Hematopoietic multipotent progenitor cell treated with erythropoietin and hydrocortisone succinate and interleukin-3 and kit ligand, for 4 days (in vitro differentiated cells): Measurements from ENCODE around the gene CDCA4.
"Not testable (repeated sequence)": the region's sequence is repeated elsewhere in the genome, so short reads cannot be mapped to it uniquely, and the experiment has no call there.

Experiments
- DNase-seq: peaks from one replicate; pipeline ENCODE4 v3.0.0-alpha.2; 2015

Gene CDCA4

DNA sequence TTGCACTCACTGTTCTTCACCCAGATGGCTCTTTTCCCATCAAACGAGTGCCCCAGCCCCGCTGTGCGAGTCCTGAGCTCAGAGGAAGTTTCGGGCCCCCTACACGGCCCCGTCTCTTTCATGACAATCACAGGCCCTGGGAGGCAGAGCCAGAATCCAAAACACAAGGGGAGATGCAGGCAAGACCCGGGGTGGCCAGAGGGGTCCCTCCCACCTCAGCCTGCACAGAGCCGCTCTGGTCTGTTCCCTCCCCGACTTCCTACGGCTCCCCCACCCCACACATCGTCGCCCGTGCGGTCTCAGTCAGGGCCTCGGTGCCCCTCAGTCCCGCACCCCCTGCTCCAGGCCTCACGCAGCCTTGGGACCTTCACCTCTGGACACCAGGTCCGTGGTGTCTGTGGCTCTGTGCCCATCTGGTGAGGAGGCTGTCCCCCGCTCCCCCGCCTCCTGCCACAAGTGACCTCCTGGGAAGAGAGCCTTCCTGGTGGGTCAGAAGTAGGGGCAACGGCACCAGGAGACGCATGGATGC is 35.5 kb upstream of the CDCA4 start:
- no peak for DNase-seq

DNA sequence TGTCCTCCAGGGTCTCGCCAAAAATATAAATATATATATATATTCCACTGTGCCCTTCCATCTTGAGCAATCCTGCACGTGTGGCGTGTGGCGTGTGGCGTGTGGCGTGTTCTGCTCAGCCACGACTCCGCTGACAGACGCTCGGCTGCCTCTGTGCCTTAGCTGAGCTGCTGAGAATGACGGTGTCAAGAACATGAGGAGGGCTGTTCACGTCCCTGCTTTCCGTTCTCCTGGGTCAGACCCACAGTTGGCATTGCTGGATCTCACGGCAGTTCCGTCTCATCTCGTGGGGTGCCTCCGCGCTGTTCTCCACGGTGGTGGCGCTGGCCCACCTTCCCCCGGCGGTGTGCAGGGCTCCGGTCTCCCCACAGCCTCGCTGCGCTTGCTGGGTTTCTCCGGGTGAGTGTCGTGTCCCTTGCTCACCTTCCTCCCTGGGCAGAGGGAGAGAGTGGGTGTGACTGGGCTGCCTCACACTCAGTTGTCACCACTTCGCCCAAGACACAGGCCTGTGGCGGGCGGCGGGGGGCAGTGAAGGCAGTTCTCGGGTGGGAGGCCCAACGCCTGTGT is 34.9 kb upstream of the CDCA4 start:
- DNase-seq, result no peak

GRCh38 chr14:105055334-105055733 is 34.5 kb upstream of the CDCA4 start:
- DNase-seq, result no peak

GRCh38 chr14:105053996-105054395 is 33.1 kb upstream of the CDCA4 start:
- no peak for DNase-seq

DNA sequence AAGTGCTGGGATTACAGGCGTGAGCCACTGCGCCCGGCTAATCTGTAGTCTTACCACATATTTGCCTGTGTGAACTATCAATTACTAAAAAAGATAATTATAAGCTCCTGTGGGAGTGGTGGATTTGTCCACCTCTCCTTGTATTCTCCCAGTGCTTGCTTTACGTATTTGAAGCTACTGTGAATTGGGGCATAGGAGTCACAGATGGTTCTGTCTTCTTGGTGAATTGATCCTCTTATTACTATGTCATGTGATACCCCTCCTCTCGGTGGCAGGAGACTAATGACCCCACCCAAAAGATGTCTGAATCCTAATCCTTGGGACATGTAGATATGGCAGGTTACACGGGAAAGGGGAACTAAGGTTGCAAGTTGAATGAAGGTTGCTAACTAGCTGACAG is 32.5 kb upstream of the CDCA4 start:
- DNase-seq, result no peak

DNA sequence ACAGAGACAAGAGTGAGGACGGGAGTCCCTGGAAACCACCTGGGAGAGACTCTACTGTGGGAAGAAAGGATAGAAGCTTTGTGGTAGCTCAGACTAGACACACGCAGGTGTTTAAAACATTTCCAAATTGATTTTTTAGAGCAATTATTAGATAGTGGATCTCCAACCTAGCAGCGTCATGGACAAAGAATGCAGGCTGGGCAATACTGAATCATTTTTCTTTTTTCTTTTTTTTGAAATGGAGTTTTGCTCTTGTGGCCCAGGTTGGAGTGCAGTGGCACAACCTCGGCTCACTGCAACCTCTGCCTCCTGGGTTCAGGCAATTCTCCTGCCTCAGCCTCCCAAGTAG is 31.2 kb upstream of the CDCA4 start:
- no peak for DNase-seq

GRCh38 chr14:105051182-105052109 is 30.6 kb upstream of the CDCA4 start:
- DNase-seq, result no peak

DNA sequence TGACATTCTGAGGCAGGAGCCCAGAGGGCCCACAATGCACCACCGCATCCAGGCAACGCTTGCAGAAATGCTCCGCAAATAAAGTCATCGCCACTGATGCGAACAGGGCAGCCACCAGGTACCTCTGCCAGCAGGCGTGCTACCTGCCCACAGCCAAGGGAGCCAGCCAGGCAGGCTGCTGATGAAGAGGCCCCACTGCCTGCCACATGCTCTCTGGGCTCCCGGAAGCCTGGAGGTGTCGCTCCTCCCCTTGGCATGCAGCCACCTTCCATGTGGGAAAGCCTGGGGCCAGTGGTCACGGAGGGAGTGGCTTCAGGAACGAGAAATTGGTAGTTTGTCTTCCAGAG is 29.6 kb upstream of the CDCA4 start:
- DNase-seq, result peak; percentile 70

DNA sequence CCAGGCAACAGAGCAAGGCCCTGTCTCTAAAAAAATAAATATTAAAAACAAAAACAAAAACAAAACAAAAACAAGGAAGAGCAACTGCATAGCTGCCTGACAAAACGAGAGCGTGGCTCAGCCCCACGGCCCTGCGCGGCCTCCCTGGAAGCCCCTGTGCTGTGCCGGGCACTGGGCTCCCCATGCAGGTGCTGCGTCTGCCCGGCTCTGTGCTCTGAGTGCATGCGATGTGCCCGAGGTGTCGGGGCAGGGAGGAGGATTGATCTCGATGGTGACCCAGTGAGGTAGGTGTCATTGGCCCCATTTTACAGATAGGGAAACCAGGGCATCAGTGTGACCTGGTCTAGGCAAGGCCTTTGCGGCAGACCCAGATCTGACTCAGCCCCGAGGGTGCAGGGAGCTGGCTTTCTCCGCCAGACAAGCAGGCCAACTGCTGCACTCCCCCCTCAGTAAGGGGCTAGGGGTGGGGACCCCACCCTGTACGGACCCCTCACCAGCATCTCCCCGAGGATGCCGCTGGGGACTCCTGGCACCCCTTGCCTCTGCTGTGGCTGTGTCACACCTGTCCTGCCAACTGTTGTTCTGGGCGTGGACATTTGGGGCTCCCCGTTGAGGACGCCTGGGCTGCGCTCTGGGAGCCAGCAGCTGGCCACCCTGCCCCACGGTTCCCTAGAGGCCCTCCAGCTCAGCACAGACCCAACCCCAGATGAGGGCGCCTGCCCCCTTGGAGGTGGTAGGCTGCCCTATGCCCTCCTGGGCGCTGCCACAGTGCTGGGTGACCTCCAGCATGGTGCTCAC is 29.1 kb upstream of the CDCA4 start:
- DNase-seq, result no peak

GRCh38 chr14:105047283-105048016 is 26.6 kb upstream of the CDCA4 start:
- DNase-seq, result no peak

DNA sequence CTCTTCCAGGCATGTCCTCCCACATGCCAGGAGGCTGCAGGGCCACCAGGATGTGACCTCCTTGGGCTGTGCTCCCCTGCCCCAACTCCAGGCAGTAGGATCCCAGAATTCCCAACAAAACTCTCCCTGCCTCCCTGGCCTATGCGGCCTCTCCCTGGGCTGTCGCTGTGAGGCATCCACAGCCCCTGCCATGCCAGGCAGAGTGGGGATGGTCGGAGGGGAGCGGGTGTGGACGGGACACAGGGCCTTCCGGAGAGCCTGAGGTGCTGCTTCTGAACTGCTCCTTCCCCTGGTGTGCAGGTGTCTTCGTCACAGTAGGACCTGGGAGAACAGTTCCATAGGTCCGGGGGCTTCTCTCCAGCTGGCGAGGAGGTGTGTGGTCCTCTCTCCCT is 26.0 kb upstream of the CDCA4 start:
- no peak for DNase-seq

- DNase-seq, result peak; percentile 96
Measured at GRCh38 chr14:105045710-105046326, 24.9 kb upstream of the CDCA4 start.

- DNase-seq, result no peak
Measured at GRCh38 chr14:105043641-105044040, 22.8 kb upstream of the CDCA4 start.

GRCh38 chr14:105042813-105043212 is 21.9 kb upstream of the CDCA4 start:
- no peak for DNase-seq

GRCh38 chr14:105041841-105042765 is 21.2 kb upstream of the CDCA4 start:
- DNase-seq, result no peak

DNA sequence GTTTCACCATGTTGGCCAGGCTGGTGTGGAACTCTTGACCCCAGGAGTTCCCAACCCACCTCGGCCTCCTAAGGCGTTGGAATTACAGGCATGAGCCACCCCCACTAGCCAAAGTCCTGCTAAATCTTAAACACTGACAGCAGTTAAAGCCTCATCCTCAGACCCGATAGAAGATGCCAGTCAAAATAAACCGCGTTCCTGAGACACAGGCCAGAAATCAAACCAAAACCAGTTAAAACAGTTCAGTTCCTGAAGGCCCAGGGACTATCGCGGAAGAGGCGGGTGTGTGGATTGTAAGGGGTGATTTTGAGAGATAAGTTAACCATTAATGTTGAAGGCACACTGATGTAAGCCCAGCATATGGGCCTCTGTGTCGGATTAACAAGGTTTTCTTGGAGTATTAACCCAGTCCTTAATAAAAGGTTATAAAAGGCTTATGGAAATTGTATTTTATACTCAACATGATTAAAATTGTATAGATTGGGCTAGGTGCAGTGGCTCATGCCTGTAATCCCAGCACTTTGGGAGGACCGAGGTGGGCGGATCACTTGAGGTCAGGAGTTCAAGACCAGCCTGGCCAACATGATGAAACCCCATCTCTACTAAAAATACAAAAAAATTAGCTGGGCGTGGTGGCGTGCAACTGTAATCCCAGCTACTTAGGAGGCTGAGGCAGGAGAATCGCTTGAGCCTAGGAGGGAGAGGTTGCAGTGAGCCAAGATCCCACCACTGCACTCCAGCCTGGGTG is 18.7 kb upstream of the CDCA4 start:
- no peak for DNase-seq

DNA sequence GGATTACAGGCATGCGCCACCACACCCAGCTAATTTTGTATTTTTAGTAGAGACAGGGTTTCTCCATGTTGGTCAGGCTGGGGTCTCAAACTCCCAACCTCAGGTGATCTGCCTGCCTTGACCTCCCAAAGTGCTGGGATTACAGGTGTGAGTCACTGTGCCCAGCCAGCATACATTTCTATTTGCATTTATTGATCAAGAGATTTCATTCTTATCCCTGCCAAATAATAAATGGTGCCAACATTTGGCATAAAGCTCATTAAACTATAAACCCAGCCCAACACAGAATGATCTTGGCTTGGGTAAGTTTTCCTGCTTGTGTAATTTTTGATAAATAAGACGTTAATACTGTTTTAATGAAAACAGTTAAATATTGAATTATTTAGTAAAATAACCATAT is 14.7 kb upstream of the CDCA4 start:
- not testable (repeated sequence) for DNase-seq

GRCh38 chr14:105034315-105035039 is 13.6 kb upstream of the CDCA4 start:
- no peak for DNase-seq

- DNase-seq, result not testable (repeated sequence)
Measured at GRCh38 chr14:105033412-105033900, 12.6 kb upstream of the CDCA4 start.

DNA sequence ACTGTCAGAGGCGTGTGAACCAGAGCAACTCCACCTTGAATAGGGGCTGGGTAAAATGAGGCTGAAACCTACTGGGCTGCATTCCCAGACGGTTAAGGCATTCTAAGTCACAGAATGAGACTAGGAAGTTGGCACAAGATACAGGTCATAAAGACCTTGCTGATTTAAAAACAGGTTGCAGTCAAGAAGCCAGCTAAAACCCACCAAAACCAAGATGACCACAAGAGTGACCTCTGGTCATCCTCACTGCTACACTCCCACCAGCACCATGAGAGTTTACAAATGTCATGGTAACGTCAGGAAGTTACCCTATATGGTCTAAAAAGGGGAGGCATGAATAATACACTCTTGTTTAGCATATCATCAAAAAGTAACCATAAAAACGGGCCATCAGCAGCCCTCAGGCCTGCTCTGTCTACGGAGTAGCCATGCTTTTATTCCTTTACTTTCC is 11.6 kb upstream of the CDCA4 start:
- DNase-seq, result not testable (repeated sequence)
